SKM-1 treated with dmso at 0.1 percent for 144 hours (cell line): Measurements from ENCODE around the gene PGM2.

Experiments
- DNase-seq: peaks from one replicate; lab custom pipeline; 2025; ENCODE audit not compliant: unreplicated experiment; lab: John Stamatoyannopoulos, UW

PGM2 gene

GRCh38 chr4:37896206-37896860, 69.8 kb downstream of the PGM2 start:
- no peak for DNase-seq

GRCh38 chr4:37902212-37902611, 75.7 kb downstream of the PGM2 start:
- DNase-seq = no peak

- no peak for DNase-seq
These were observed 76.5 kb downstream of the PGM2 start for GRCh38 chr4:37902738-37903693.

GRCh38 chr4:37903901-37904300, 77.4 kb downstream of the PGM2 start:
- DNase-seq = no peak

GRCh38 chr4:37904824-37905223, 78.3 kb downstream of the PGM2 start:
- no peak for DNase-seq

GRCh38 chr4:37905533-37906169, 79.2 kb downstream of the PGM2 start:
- DNase-seq = no peak

- DNase-seq = no peak
These were observed 82.2 kb downstream of the PGM2 start for GRCh38 chr4:37908488-37909331.

- no peak for DNase-seq
These were observed 83.0 kb downstream of the PGM2 start for GRCh38 chr4:37909332-37910090.

- no peak for DNase-seq
These were observed 83.6 kb downstream of the PGM2 start for GRCh38 chr4:37910091-37910486.
